Activated CD4-positive, alpha-beta T cell treated with anti-CD3 and anti-CD28 coated beads for 4 hours (primary cell): ENCODE results near the gene RUNX2.
"Not testable (repeated sequence)": the region's sequence is repeated elsewhere in the genome, so short reads cannot be mapped to it uniquely, and the experiment has no call there.

ENCODE experiments used
- DNase-seq, 2 donors: peaks; one replicate each; pipeline ENCODE4 v3.0.0-alpha.2; 2020

Gene RUNX2

GRCh38 chr6:45462190-45463134 is 134.3 kb downstream of the RUNX2 start:
- no peak for DNase-seq

- DNase-seq, result no peak
Measured at GRCh38 chr6:45464685-45465084, 136.6 kb downstream of the RUNX2 start.

- DNase-seq, result no peak
Measured at GRCh38 chr6:45466686-45467085, 138.6 kb downstream of the RUNX2 start.

- not testable (repeated sequence) for DNase-seq
Measured at GRCh38 chr6:45467417-45467816, 139.3 kb downstream of the RUNX2 start.

DNA sequence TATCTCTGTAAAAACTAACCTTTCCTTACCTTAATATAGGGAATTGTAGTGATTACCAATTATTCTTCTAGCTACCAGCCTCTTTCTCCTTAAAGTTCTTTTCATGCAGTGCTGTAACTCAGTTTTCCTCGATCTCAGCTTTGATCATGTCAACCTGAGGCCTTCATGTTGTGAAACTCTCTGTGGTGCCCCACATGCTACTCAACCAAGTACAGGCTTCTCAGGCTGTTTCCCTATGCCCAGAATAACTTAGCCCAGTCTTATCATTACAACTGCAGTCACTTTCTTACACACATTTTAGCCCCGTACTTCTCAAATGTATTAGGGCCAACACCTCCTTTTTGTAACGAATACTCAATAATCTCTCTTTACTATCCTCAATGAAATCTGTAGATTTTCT is 139.7 kb downstream of the RUNX2 start:
- no peak for DNase-seq

- no peak for DNase-seq
Measured at GRCh38 chr6:45469663-45470062, 141.5 kb downstream of the RUNX2 start.

- DNase-seq, result no peak
Measured at GRCh38 chr6:45470131-45470738, 142.1 kb downstream of the RUNX2 start.

- no peak for DNase-seq
Measured at GRCh38 chr6:45472382-45472781, 144.3 kb downstream of the RUNX2 start.

DNA sequence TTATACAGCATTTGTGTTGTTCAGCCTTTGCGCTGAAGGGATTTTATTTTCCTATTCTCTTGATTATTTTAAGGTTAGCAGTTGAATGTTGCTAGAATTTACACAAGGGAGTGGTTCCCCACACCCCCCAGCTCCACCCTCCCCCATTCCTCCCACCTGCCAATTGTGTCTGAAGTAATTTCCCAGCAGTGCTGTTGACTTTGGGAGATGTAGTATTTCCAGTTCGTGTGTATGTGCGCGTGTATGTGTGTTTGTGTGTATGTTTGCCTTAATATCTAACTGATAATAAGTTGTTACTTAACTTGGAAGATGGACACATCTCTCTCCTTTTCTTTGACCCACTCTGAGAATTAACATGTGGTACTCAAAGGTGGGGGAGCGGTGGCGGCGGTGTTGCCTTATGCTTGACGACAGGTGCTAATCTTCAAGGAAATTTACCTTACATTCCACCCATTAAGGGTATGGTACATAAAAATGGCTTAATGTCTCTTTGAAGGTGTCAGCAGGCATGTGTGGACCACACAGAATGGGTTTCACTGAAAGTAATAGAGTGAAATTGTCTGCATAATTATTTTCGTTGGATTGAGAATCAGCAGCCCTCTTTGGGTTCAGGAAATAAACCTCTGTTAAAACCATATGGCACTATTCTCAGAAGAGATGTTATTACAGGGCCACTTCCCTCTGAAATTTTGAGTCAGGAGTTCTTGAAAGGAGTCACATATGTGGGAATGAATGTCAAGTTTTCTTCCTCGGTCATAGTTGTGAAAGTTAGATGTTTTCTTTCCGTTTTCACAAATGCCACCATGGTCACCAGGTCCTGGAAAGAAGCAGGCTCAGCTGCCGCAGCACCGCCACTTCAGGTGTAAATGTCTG is 145.2 kb downstream of the RUNX2 start:
- DNase-seq, result no peak

DNA sequence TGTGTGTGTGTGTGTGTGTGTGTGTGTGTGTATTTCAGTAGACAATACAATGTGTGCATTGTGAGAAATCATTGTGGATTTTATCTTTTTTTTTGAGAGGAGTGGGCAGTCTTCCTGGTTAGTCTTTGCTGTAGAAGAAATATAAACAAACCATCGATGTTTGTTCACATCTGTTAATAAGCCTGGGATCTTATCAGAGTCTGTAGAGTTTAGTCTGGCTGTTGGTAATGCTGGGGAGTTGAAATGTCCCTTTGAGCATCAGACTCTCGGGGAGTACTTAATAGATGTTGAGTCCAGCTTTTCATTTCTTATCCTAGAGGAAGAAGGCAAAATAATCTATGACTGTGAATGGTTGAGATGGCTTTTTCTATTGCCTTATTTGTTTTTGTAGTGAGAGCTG is 146.2 kb downstream of the RUNX2 start:
- no peak for DNase-seq

- no peak for DNase-seq
Measured at GRCh38 chr6:45476341-45476740, 148.2 kb downstream of the RUNX2 start.

GRCh38 chr6:45477278-45477677 is 149.1 kb downstream of the RUNX2 start:
- DNase-seq, result no peak

DNA sequence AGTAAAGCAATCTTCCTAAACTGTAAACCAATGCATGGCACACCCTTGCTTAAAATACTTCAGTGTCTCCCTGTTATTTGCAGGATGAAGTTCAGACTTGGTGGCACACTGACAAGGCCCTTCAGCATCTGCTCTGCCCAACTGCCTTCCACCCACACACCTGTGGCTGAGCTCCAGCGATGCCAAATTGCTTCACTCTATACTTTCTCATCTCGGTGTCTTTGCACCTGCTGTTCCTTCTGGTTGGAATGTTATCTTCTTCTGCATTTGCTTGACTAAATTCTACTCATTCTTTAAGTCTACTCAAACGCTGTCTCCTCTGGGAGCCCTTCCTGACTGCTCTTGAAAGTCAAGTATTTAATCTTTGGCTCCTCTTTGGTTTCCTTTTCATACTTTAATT is 149.7 kb downstream of the RUNX2 start:
- no peak for DNase-seq

DNA sequence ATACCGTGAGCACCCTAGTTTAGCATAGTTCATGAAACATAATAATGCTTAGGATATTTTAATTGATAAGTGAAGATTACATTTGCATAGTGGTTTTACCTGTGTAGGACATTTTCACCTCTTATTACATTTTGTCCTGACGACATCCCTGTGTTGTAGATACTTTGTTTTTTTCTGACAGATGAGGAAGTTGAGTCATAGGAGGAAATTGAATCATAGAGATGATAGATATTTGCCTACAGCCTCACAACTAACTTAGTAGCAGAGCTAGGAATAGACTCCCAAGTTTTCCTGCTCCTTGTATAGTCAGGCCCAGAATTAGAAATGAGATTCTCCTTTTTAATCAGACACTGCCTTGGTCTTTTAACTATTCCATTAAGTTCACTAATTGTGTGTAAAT is 150.1 kb downstream of the RUNX2 start:
- no peak for DNase-seq

DNA sequence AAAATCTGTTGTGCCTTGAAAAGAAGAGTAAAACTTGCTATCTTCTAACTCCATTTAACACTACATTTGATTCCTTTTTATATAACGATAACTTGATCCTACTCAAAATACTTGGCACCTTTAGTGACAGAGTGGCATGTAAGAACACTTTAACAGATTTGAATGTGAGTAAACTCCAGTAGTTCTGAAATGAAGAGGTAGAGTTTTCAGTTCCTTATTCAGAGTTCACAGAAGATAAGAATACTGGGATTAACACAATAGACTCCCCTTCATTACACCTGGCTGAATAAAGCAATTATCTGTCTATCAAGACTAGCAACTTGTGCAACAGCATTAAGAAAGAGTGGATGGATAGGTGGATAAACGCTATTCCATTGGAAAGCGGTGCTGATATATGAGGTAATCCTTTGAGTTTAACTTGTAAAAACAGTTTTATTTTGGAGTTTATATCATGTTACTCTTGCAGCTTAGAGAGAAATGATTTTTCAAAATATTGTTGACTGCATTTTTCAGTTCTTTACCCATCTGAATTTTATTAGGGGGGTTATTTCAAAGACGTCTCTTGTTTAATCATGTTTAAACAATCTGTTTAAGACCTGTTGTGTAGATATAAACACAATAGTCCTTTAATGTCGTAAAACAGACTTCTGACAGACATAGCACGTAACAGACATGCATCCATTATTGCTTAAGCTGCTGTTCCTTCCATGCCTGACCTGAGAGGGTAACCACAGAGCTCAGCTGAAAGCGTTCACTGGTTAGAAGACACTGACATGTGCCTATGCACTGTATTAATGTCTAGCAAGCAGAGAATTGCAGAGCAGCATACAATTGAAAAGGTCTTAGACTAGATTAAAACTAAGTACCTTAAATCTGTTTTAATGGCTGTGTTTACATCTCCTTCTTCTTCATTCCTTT is 152.0 kb downstream of the RUNX2 start:
- no peak for DNase-seq

- no peak for DNase-seq
Measured at GRCh38 chr6:45480752-45481415, 152.8 kb downstream of the RUNX2 start.

DNA sequence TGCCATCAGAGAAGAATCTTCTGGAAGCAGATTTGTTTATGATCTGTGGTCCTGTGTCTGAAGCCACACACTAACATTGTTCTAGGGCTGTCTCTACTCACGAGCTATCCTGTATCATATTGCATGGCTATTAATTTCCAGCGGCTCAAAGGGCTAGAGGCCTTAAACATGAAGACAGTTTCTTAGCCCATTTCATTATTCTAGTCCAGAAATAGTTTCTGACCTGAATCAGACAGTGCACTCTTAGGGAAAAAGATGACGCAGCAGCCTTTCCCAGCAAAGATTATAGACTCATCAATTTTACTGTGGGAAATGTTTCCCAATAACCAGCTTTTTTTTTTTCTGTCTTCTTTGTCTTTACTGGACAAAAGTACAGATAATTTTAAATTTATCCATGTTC is 154.9 kb downstream of the RUNX2 start:
- no peak for DNase-seq

DNA sequence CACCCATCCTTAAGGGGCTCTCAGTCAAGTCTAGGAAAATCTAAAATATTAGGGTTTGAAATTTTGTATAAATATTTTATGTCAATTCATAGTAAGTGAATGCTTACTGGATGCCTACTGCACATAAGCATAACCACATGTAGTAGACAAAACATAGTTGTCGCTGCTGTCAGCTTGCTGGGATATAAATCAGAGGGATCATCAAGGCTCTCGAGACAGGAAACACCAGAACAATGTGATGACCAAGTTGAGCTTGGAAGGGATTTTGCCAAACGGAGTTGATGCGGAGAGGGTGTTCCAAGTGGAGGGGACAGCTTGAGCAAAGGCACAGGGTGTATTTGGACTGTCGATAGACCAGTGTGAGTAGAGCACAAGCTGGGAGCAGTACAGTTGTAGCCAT is 155.4 kb downstream of the RUNX2 start:
- no peak for DNase-seq

- DNase-seq, result no peak
Measured at GRCh38 chr6:45486736-45487135, 158.6 kb downstream of the RUNX2 start.

DNA sequence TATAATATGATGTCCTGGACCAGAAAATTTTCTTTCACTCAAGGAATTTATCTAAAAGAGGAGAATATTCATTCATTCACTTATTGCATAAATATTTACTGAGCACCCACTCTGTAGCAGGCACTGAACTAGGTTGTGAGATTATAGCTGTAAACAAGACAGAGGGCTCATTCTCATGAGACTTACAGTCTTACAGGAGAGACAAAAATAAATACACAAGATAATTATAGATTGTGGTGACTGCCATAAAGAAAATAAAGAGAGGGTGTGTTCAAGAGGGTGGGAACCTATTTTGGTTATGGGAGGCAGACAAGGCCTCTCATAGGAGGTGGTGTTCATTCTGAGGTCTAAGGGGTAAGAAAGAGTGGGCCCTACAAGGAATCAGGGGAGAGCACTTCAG is 159.5 kb downstream of the RUNX2 start:
- no peak for DNase-seq

DNA sequence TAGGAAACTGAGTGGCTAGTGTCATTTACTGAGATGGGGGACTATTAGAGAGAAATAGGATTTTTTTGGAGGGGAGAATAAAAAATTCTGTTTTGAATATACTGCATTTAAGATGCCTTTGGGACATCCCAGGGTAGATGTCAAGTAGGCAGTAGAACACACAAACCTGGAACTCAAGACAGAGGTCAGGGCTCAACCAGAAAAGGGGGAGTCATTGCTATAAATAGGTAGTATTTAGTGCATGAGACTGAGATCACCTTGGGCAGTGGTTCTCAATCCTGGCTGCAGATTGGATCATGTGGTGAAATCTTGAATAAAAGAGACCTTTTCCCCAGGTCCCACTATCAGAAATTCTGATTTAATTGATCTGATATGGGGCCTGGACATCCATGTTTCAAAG is 160.1 kb downstream of the RUNX2 start:
- DNase-seq, result no peak

GRCh38 chr6:45488889-45489288 is 160.8 kb downstream of the RUNX2 start:
- no peak for DNase-seq
